Memory B cell (primary cell): ENCODE measurements around the gene USH1C.

Experiments used
- ATAC-seq: fragments of 150-1000 bp; cut with Tn5 transposase; 2 replicates; pipeline ENCODE4 v1.10.0; 2021; ENCODE audit warnings: low read depth, mild to moderate bottlenecking, moderate library complexity
- DNase-seq, 2 donors: peaks; one replicate each; pipeline ENCODE4 v3.0.0; 2022; ENCODE audit warnings: low spot score in 2 of 2
- H3K27ac Mint-ChIP-seq: one replicate; pipeline ENCODE4 v1.8.0; 2022; ENCODE audit warnings: mild to moderate bottlenecking, moderate library complexity, mixed read lengths
- H3K27me3 Mint-ChIP-seq: one replicate; pipeline ENCODE4 v1.8.0; 2022; ENCODE audit warnings: mixed read lengths
- H3K36me3 Mint-ChIP-seq: one replicate; pipeline ENCODE4 v1.8.0; 2022; ENCODE audit warnings: mild to moderate bottlenecking, mixed read lengths
- H3K4me1 Mint-ChIP-seq: one replicate; pipeline ENCODE4 v1.8.0; 2022; ENCODE audit warnings: mixed read lengths
- H3K4me3 Mint-ChIP-seq: one replicate; pipeline ENCODE4 v1.8.0; 2022; ENCODE audit warnings: mild to moderate bottlenecking, moderate library complexity, mixed read lengths
- H3K9me3 Mint-ChIP-seq: one replicate; pipeline ENCODE4 v1.8.0; 2022; ENCODE audit warnings: mixed read lengths

USH1C gene

GRCh38 chr11:17547932-17548331, 3.7 kb upstream of the USH1C start:
- ATAC-seq (no peak), DNase-seq (no peak)
- Mint-ChIP-seq H3K36me3 (peaks cover 2% of the 10 kb centered on the region), H3K27ac (no peak overlapping the region), H3K4me3 (no peak overlapping the region), H3K4me1 (peaks cover 5% of the 10 kb centered on the region), H3K9me3 (no peaks in the 10 kb centered on the region), H3K27me3 (peaks cover 30% of the 10 kb centered on the region)

- Mint-ChIP-seq H3K27ac (no peak within 1 kb of the TSS), H3K4me3 (no peak within 1 kb of the TSS), H3K9me3 (no peaks in the 10 kb centered on the region), H3K4me1 (peaks cover 5% of the 10 kb centered on the region), H3K36me3 (no peaks in the 10 kb centered on the region), H3K27me3 (peaks cover 27% of the 10 kb centered on the region)
- no peak for ATAC-seq
- DNase-seq, result no peak
These were observed 2.9 kb upstream of the USH1C start, which contains the start of gene OTOG for GRCh38 chr11:17547051-17547577. TSS of gene OTOG (plus strand) at chr11:17547259. CDS start at chr11:17547373, 114 bp downstream.

- Mint-ChIP-seq H3K36me3 (no peaks in the 10 kb centered on the region), H3K27ac (no peak overlapping the region), H3K4me1 (peaks cover 5% of the 10 kb centered on the region), H3K4me3 (no peak overlapping the region), H3K27me3 (peaks cover 27% of the 10 kb centered on the region), H3K9me3 (no peaks in the 10 kb centered on the region)
- ATAC-seq (no peak), DNase-seq (no peak)
These were observed 2.0 kb upstream of the USH1C start for GRCh38 chr11:17546240-17546639.

- peaks cover 27% of the 10 kb centered on the region for H3K27me3 Mint-ChIP-seq
- no peak for ATAC-seq
- no peak overlapping the region for H3K27ac Mint-ChIP-seq
These were observed 539 bp downstream of the USH1C start for GRCh38 chr11:17543574-17544180.

GRCh38 chr11:17543041-17543440, 1.2 kb downstream of the USH1C start:
- Mint-ChIP-seq H3K27ac (no peak overlapping the region), H3K4me3 (no peak overlapping the region), H3K4me1 (peaks cover 5% of the 10 kb centered on the region), H3K27me3 (peaks cover 25% of the 10 kb centered on the region), H3K9me3 (no peaks in the 10 kb centered on the region), H3K36me3 (no peaks in the 10 kb centered on the region)
- no peak for DNase-seq
- no peak for ATAC-seq

More at GRCh38 chr11:17543574-17544180, 539 bp downstream of the USH1C start:
- Mint-ChIP-seq H3K36me3 (no peaks in the 10 kb centered on the region), H3K4me3 (no peak overlapping the region), H3K9me3 (no peaks in the 10 kb centered on the region), H3K4me1 (peaks cover 5% of the 10 kb centered on the region)
- DNase-seq, result no peak

GRCh38 chr11:17542249-17542648, 2.0 kb downstream of the USH1C start:
- Mint-ChIP-seq H3K4me3 (no peak overlapping the region), H3K4me1 (peaks cover under 1% of the 10 kb centered on the region), H3K9me3 (no peaks in the 10 kb centered on the region), H3K36me3 (no peaks in the 10 kb centered on the region), H3K27ac (no peak overlapping the region), H3K27me3 (peaks cover 20% of the 10 kb centered on the region)
- ATAC-seq (no peak), DNase-seq (no peak)

GRCh38 chr11:17541330-17541885, 2.8 kb downstream of the USH1C start:
- DNase-seq, result no peak

GRCh38 chr11:17540807-17541206, 3.4 kb downstream of the USH1C start:
- no peaks in the 10 kb centered on the region for H3K9me3 Mint-ChIP-seq
- H3K27ac Mint-ChIP-seq, result no peak overlapping the region
- no peaks in the 10 kb centered on the region for H3K4me1 Mint-ChIP-seq

More at GRCh38 chr11:17541330-17541885, 2.8 kb downstream of the USH1C start:
- H3K4me1 Mint-ChIP-seq, result no peaks in the 10 kb centered on the region
- H3K9me3 Mint-ChIP-seq, result no peaks in the 10 kb centered on the region
- H3K36me3 Mint-ChIP-seq, result no peaks in the 10 kb centered on the region
- peaks cover 18% of the 10 kb centered on the region for H3K27me3 Mint-ChIP-seq
- ATAC-seq, result no peak
- no peak overlapping the region for H3K27ac Mint-ChIP-seq
- H3K4me3 Mint-ChIP-seq, result no peak overlapping the region

GRCh38 chr11:17538731-17539130, 5.5 kb downstream of the USH1C start:
- ATAC-seq (no peak), DNase-seq (no peak)
- H3K27me3 Mint-ChIP-seq, result peaks cover 6% of the 10 kb centered on the region
- no peaks in the 10 kb centered on the region for H3K36me3 Mint-ChIP-seq
- H3K9me3 Mint-ChIP-seq, result no peaks in the 10 kb centered on the region
- H3K4me3 Mint-ChIP-seq, result no peak overlapping the region
- H3K4me1 Mint-ChIP-seq, result no peaks in the 10 kb centered on the region
- H3K27ac Mint-ChIP-seq, result no peak overlapping the region

More at GRCh38 chr11:17540807-17541206, 3.4 kb downstream of the USH1C start:
- H3K27me3 Mint-ChIP-seq, result peaks cover 13% of the 10 kb centered on the region
- no peak overlapping the region for H3K4me3 Mint-ChIP-seq
- H3K36me3 Mint-ChIP-seq, result no peaks in the 10 kb centered on the region
- ATAC-seq (no peak), DNase-seq (no peak)

- Mint-ChIP-seq H3K4me3 (no peak overlapping the region), H3K4me1 (no peaks in the 10 kb centered on the region), H3K27me3 (peaks cover 6% of the 10 kb centered on the region), H3K36me3 (no peaks in the 10 kb centered on the region), H3K27ac (no peak overlapping the region), H3K9me3 (no peaks in the 10 kb centered on the region)
- ATAC-seq (no peak), DNase-seq (no peak)
These were observed 6.2 kb downstream of the USH1C start for GRCh38 chr11:17538054-17538453.

GRCh38 chr11:17537261-17537660, 7.0 kb downstream of the USH1C start:
- peaks cover 7% of the 10 kb centered on the region for H3K27me3 Mint-ChIP-seq
- H3K27ac Mint-ChIP-seq, result no peak overlapping the region
- no peaks in the 10 kb centered on the region for H3K4me1 Mint-ChIP-seq
- H3K36me3 Mint-ChIP-seq, result no peaks in the 10 kb centered on the region
- DNase-seq, result no peak
- no peak overlapping the region for H3K4me3 Mint-ChIP-seq
- H3K9me3 Mint-ChIP-seq, result no peaks in the 10 kb centered on the region
- ATAC-seq, result no peak

- H3K27ac Mint-ChIP-seq, result no peak overlapping the region
- H3K4me1 Mint-ChIP-seq, result no peaks in the 10 kb centered on the region
- H3K9me3 Mint-ChIP-seq, result no peaks in the 10 kb centered on the region
- H3K27me3 Mint-ChIP-seq, result peaks cover 7% of the 10 kb centered on the region
- H3K4me3 Mint-ChIP-seq, result no peak overlapping the region
- ATAC-seq (no peak), DNase-seq (no peak)
- no peaks in the 10 kb centered on the region for H3K36me3 Mint-ChIP-seq
These were observed 8.7 kb downstream of the USH1C start for GRCh38 chr11:17535488-17535887.

GRCh38 chr11:17533778-17534415, 10.3 kb downstream of the USH1C start:
- no peaks in the 10 kb centered on the region for H3K4me1 Mint-ChIP-seq
- H3K4me3 Mint-ChIP-seq, result no peak overlapping the region
- DNase-seq (no peak), ATAC-seq (no peak)
- no peaks in the 10 kb centered on the region for H3K9me3 Mint-ChIP-seq
- no peak overlapping the region for H3K27ac Mint-ChIP-seq
- no peaks in the 10 kb centered on the region for H3K36me3 Mint-ChIP-seq
- peaks cover 7% of the 10 kb centered on the region for H3K27me3 Mint-ChIP-seq

GRCh38 chr11:17533341-17533740, 10.9 kb downstream of the USH1C start:
- Mint-ChIP-seq H3K9me3 (no peaks in the 10 kb centered on the region), H3K27ac (no peak overlapping the region), H3K36me3 (no peaks in the 10 kb centered on the region), H3K27me3 (peaks cover 7% of the 10 kb centered on the region), H3K4me3 (no peak overlapping the region), H3K4me1 (no peaks in the 10 kb centered on the region)
- DNase-seq, result no peak
- no peak for ATAC-seq
